Heart left ventricle (tissue), 16 donors: ENCODE measurements around the gene E2F6. TPM values are rescaled to one million over a fixed set of nuclear protein-coding genes. Genes with fewer than 3 reads are reported as not detected.

Experiments
- ATAC-seq, 4 donors: fragments of 200-7000 bp; cut with Tn5 transposase; one replicate each; pipeline ENCODE4 v1.9.1; 2020 to 2022; ENCODE audit warnings: moderate library complexity in 4 of 4, mild to moderate bottlenecking in 3 of 4, moderate number of reproducible peaks in 1 of 4
- DNase-seq, 5 donors: peaks; one replicate each; pipeline ENCODE4 v3.0.0-alpha.2; 2020
- H3K27ac ChIP-seq, 12 donors: fragments of 200-600 bp; sonication (generic) in 4 of 12; one replicate each; pipeline versions ENCODE4 v1.5.0 to v1.8.0; 2016 to 2022; ENCODE audit warnings: mild to moderate bottlenecking in 2 of 12
- H3K27me3 ChIP-seq, 9 donors: fragments of 200-600 bp; sonication (generic) in 2 of 9; one replicate each; pipeline versions ENCODE4 v1.5.1 to v1.8.0; 2016 to 2022; ENCODE audit warnings: mild to moderate bottlenecking in 3 of 9
- H3K36me3 ChIP-seq, 9 donors: fragments of 200-600 bp; sonication (generic) in 2 of 9; one replicate each; pipeline versions ENCODE4 v1.5.0 to v1.8.0; 2018 to 2022; ENCODE audit warnings: mild to moderate bottlenecking in 2 of 9
- H3K4me1 ChIP-seq, 12 donors: fragments of 200-600 bp; sonication (generic) in 4 of 12; one replicate each; pipeline versions ENCODE4 v1.5.0 to v1.8.0; 2016 to 2022; ENCODE audit warnings: mild to moderate bottlenecking in 3 of 12
- H3K4me3 ChIP-seq, 12 donors: fragments of 200-600 bp; sonication (generic) in 4 of 12; one replicate each; pipeline versions ENCODE4 v1.5.0 to v1.8.0; 2017 to 2022; ENCODE audit warnings: mild to moderate bottlenecking in 9 of 12, moderate library complexity in 4 of 12
- H3K9me3 ChIP-seq, 12 donors: fragments of 200-600 bp; sonication (generic) in 4 of 12; one replicate each; pipeline versions ENCODE4 v1.5.0 to v1.8.0; 2016 to 2022; ENCODE audit warnings: mild to moderate bottlenecking in 1 of 12
- POLR2A ChIP-seq, 2 donors: fragments of 450-650 bp; IDR thresholded peaks; one replicate each; pipeline ENCODE4 v1.6.1; 2017; ENCODE audit warnings: antibody characterized with exemption in 2 of 2, mild to moderate bottlenecking in 2 of 2, moderate library complexity in 2 of 2
- WGBS, 4 donors: extraction: QIAGEN DNeasy Blood & Tissue Kit in 2 of 4; methylation state at CpG; one replicate each; pipeline versions ENCODE4 v1.1.5 to v1.1.7; 2013 to 2018; 5-methylcytosine and 5-hydroxymethylcytosine counted together
- intact Hi-C, 10 donors: fragments of 100-400 bp; cut with DNase I; formaldehyde crosslinking; loops; one replicate each; pipeline versions ENCODE4 v1.11.1 to v1.14.2; 2022
- polyA plus RNA-seq, 2 donors: library from polyadenylated mRNA; stranded (reverse); fragments of 200-250 nt; gene quantifications; one replicate each; pipeline ENCODE4 v1.2.3, GENCODE V29; 2013
- total RNA-seq, 9 donors: library from RNA; depleted of rRNA in 2 of 9; stranded (reverse); fragments of >200 nt in 2 of 9; fragmentation: NEBNext Ultra II Directional in 3 of 9; extraction: Animal tissue kit (Norgen Biotek cat#: 25700) in 3 of 9; gene quantifications; one replicate each; pipeline versions ENCODE4 v1.1.0 to v1.2.4, GENCODE V29; 2016 to 2023
- TF ChIP-seq, protein P1 (sequence below), 12 donors: fragments of 200-600 bp; sonication (generic) in 4 of 12; IDR thresholded peaks; one replicate each; pipeline versions ENCODE4 v1.5.0 to v1.8.0; 2018 to 2022; ENCODE audit warnings: antibody characterized with exemption in 12 of 12, mild to moderate bottlenecking in 5 of 12
- donor health status: ischemic (EF 13 %, LVEDD 7.1; RV severe dilation, severe dysfunction).
- donor health status: healthy with polysubstance abuse.
- donor health status: DM: no; HTN: yes; CAD: no.
- donor health status: DM: no; HTN: no; CAD: no.
- donor health status: ischemic (EF 25% LVEDD 6.9; RV normal size, moderate dysfunction).
- donor health status: ischemic (EF 25% LVEDD 5.7; RV mildly dilated, moderate dysfunction).
- donor health status: healthy.
- donor health status: DM: yes; HTN: yes; CAD: no.
- donor health status: ischemic (EF 35%, LVEDD 5.7; RV mildly dilated, moderate dysfunction).
- donor health status: nonischemic (EF 11% LVEDD 7.7; RV severe dilation, severe dysfunction).
- donor health status: DM: yes; HTN: yes; CAD: no.
- donor health status: PGD.
- donor health status: ischemic (EF 29% LVEDD 5.4; RV normal size, mild dysfunction).
- donor health status: nonischemic (EF 23%, LVEDD 6.1; RV moderate dilation, normal function).

The E2F6 gene
- total and polyA plus RNA-seq, 11 donors: 8.7 to 20.4 (median 15.0) TPM

DNA sequence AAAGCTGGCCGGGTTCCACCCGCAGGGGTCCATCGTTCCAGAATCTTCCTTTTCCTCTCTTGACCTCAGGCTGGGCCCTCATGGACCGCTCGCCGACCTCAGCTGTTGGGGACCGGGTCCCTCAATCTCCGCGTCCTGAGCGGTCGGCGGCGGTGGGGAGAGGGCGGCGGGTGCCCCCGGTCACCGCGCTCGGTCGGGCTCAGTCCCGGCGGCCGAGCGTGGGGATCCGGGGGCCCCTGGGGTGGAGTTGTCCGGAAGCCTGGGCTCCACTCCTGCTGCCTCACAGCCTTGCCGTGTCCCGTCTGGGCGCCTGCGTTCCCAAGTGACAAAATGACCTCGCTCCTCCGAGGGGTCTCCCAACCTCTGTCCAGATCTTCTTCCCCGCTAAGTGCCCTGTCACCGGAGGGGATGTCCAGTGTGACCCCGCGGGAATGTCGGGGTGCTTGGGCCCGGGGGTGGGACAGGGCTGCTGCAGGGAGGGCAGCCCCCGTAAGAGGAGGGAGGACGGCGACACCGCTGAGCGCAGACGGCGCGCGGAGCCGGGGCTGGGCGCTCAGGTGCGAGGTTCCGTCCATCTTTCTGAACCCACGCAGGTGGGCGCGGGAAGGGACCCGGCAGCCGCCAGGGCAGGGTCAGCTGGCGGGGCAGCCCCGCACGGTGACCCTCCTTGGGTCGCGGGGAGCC, 16.0 kb upstream of the E2F6 start:
- Histone ChIP-seq H3K27ac (peak overlapping the region in 4 of 12 donors; percentile 38 to 52 (median 42)), H3K27me3 (peaks cover 0 to 58% (median 9%) of the 10 kb centered on the region in 9 donors), H3K4me1 (peaks cover 0 to 15% (median 0%) of the 10 kb centered on the region in 12 donors), H3K9me3 (no peaks in the 10 kb centered on the region), H3K36me3 (no peaks in the 10 kb centered on the region), H3K4me3 (peak overlapping the region; percentile 29 to 71 (median 56))
- 34 to 63% (median 50%) methylated on average over 18 to 61 of the region's 61 CpGs for WGBS, 4 donors
- DNase-seq (no peak), ATAC-seq (peak in 1 of 4 donors; percentile 19)
- TF ChIP-seq, protein P1, sequence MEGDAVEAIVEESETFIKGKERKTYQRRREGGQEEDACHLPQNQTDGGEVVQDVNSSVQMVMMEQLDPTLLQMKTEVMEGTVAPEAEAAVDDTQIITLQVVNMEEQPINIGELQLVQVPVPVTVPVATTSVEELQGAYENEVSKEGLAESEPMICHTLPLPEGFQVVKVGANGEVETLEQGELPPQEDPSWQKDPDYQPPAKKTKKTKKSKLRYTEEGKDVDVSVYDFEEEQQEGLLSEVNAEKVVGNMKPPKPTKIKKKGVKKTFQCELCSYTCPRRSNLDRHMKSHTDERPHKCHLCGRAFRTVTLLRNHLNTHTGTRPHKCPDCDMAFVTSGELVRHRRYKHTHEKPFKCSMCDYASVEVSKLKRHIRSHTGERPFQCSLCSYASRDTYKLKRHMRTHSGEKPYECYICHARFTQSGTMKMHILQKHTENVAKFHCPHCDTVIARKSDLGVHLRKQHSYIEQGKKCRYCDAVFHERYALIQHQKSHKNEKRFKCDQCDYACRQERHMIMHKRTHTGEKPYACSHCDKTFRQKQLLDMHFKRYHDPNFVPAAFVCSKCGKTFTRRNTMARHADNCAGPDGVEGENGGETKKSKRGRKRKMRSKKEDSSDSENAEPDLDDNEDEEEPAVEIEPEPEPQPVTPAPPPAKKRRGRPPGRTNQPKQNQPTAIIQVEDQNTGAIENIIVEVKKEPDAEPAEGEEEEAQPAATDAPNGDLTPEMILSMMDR (IDR thresholded peaks at IDR 0.05): no peak
- TF ChIP-seq POLR2A (IDR thresholded peaks at IDR 0.05): no peak
- intact Hi-C loops: no loop called here

DNA sequence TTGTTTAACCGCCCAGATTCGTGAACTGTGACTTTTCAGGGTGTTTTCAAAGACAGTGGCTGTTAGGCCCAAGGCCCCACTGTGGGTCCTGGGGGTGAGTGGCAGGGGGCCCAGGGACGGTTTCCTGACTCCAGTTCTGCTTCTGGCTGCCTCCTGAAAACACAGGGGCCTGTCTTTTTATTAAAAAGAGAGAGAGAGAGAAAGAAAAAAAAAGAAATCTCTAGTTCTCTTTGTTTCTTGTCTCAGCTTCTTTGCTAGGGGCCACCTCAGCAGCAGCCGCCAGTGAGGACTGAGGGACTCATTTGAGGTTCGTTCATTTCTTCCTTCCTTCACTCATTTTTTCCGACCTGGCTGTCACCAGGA, 15.4 kb upstream of the E2F6 start:
- intact Hi-C loops: no loop called here
- Histone ChIP-seq H3K4me3 (no peak overlapping the region), H3K27ac (no peak overlapping the region), H3K36me3 (no peaks in the 10 kb centered on the region), H3K9me3 (no peaks in the 10 kb centered on the region), H3K4me1 (peaks cover 0 to 15% (median 0%) of the 10 kb centered on the region in 12 donors), H3K27me3 (peaks cover 0 to 56% (median 5%) of the 10 kb centered on the region in 9 donors)
- ATAC-seq (no peak), DNase-seq (no peak)
- WGBS, 4 donors: 74 to 81% (median 78%) methylated on average over 6 of the region's 6 CpGs
- TF ChIP-seq, protein P1 (IDR thresholded peaks at IDR 0.05): no peak
- no peak for TF ChIP-seq POLR2A (IDR thresholded peaks at IDR 0.05)

GRCh38 chr2:11480859-11481258, 14.9 kb upstream of the E2F6 start:
- no peak for TF ChIP-seq POLR2A (IDR thresholded peaks at IDR 0.05)
- TF ChIP-seq, protein P1 (IDR thresholded peaks at IDR 0.05): no peak
- intact Hi-C loops: no loop called here
- Histone ChIP-seq H3K9me3 (no peaks in the 10 kb centered on the region), H3K4me1 (peaks cover 0 to 15% (median 0%) of the 10 kb centered on the region in 12 donors), H3K27me3 (peaks cover 0 to 51% (median 2%) of the 10 kb centered on the region in 9 donors), H3K36me3 (no peaks in the 10 kb centered on the region), H3K27ac (no peak overlapping the region), H3K4me3 (no peak overlapping the region)
- ATAC-seq: no peak
- DNase-seq: no peak
- 71 to 78% (median 75%) methylated on average over 7 of the region's 7 CpGs for WGBS, 4 donors

- intact Hi-C loops: no loop called here
- Histone ChIP-seq H3K27ac (no peak overlapping the region), H3K9me3 (no peaks in the 10 kb centered on the region), H3K4me1 (peaks cover 0 to 15% (median 0%) of the 10 kb centered on the region in 12 donors), H3K4me3 (no peak overlapping the region), H3K36me3 (no peaks in the 10 kb centered on the region), H3K27me3 (peaks cover 0 to 50% (median 0%) of the 10 kb centered on the region in 9 donors)
- ATAC-seq: no peak
- WGBS, 4 donors: 47 to 60% (median 50%) methylated on average over 4 of the region's 4 CpGs
- no peak for TF ChIP-seq POLR2A (IDR thresholded peaks at IDR 0.05)
- TF ChIP-seq, protein P1 (IDR thresholded peaks at IDR 0.05): no peak
- no peak for DNase-seq
Observed at GRCh38 chr2:11480406-11480805, 14.4 kb upstream of the E2F6 start.
